Measurements from ENCODE around the gene CKM. TPM values are rescaled to one million over a fixed set of nuclear protein-coding genes. Genes with fewer than 3 reads are reported as not detected.

The CKM gene
- total and polyA plus RNA-seq, 2 of the 4 experiments (the other 2 are of a cell fraction), result not detected

DNA sequence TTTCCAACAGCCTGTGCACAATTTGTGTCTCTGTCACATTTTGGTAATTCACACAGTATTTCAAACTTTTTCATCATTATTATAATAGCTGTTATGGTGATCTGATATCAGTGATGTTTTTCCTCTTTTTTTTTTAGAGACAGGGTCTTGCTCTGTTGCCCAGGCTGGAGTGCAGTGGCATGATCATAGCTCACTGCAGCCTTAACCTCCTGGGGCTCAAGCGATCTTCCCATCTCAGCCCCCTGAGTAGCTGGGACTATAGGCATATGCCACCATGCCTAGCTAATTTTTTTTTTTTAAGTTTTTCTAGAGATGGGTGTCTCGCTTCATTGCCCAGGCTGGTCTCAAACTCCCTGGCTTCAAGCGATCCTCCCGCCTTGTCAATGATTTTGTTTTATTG lies 65.8 kb downstream of the CKM start:
- Histone ChIP-seq H3K14ac (replicated peaks; ENCODE audit: low read depth, low read length) (no peak overlapping the region), H3K4me3 (ENCODE audit: insufficient read depth, low read depth, low read length) (no peak overlapping the region), H2BK20ac (ENCODE audit: low read depth, low read length) (no peak overlapping the region), H2BK15ac (ENCODE audit: low read depth, low read length) (no peak overlapping the region), H2AK5ac (ENCODE audit: low read depth, low read length) (no peak overlapping the region), H4K8ac (ENCODE audit: low read depth in 2 of 2, low read length in 2 of 2) (no peak overlapping the region), H4K91ac (ENCODE audit: insufficient read depth, low read depth, low read length) (no peak overlapping the region), H2BK5ac (ENCODE audit: low read depth, low read length, poor library complexity, severe bottlenecking) (no peak overlapping the region), H3K27ac (ENCODE audit: insufficient read depth, low read length) (no peak overlapping the region), H3K9me1 (ENCODE audit: insufficient read depth, low read length) (peaks cover 6% of the 10 kb centered on the region; the same call in 1 of the 2 replicates), H3K9me3 (ENCODE audit: control insufficient read depth, insufficient read depth, low read length) (no peaks in the 10 kb centered on the region), H3K27me3 (ENCODE audit: control insufficient read depth, insufficient read depth, low read length) (no peaks in the 10 kb centered on the region), H3K36me3 (ENCODE audit: control insufficient read depth, insufficient read depth, low read length) (peaks cover 19% of the 10 kb centered on the region), H3K4me1 (ENCODE audit: control insufficient read depth, insufficient read depth, low read length) (peaks cover 17% of the 10 kb centered on the region), H3K56ac (ENCODE audit: extremely low read depth, insufficient read depth, low read length) (no peak overlapping the region), H4K20me1 (ENCODE audit: insufficient read depth, low read length) (peaks cover 56% of the 10 kb centered on the region), H2AFZ (replicated peaks; ENCODE audit: low read length, poor library complexity) (no peak overlapping the region), H3K9ac (ENCODE audit: low read depth, low read length) (no peak overlapping the region), H3K79me1 (ENCODE audit: low read depth in 1 of 2, low read length in 2 of 2) (peaks cover 30 to 71% of the 10 kb centered on the region in 2 experiments), H3K4ac (ENCODE audit: low read depth, low read length) (no peak overlapping the region), H4K5ac (ENCODE audit: low read depth, low read length) (no peak overlapping the region), H3K23ac (ENCODE audit: low read depth, low read length) (no peak overlapping the region), H3K4me2 (ENCODE audit: low read depth, low read length) (no peak overlapping the region), H3K18ac (ENCODE audit: low read depth, low read length) (no peak overlapping the region), H2AK9ac (replicated peaks; ENCODE audit: low read depth, low read length, poor library complexity) (no peak overlapping the region), H2BK120ac (ENCODE audit: low read depth, low read length) (no peak overlapping the region)
- intact Hi-C loops (cut with micrococcal nuclease), result no loop called here
- ChIA-PET CTCF (no interaction called here), POLR2A (ENCODE audit: unreplicated experiment) (no interaction called here)
- no CpG with 5 or more reads among the region's 4 CpGs for WGBS, 2 experiments (ENCODE audit: extremely low coverage in 2 of 2, insufficient read length in 1 of 2)
- DNase-seq (no peak), ATAC-seq (ENCODE audit: low read depth) (no peak)
- BruUV-seq (replicated peaks), result no TSS peak
- in situ Hi-C loops (cut with MboI; ENCODE audit: low sequenced_read_pairs), result no loop called here
- TF ChIP-seq CHD1 (IDR thresholded peaks at IDR 0.05; ENCODE audit: low read depth, low read length), result no peak
- no peak for TF ChIP-seq RAD21 (IDR thresholded peaks at IDR 0.05; ENCODE audit: low read length)
- TF ChIP-seq CEBPB (IDR thresholded peaks at IDR 0.05; ENCODE audit: low read depth, low read length), result no peak
- TF ChIP-seq MAZ (IDR thresholded peaks at IDR 0.05; ENCODE audit: borderline replicate concordance, low read depth, low read length), result no peak
- TF ChIP-seq RCOR1 (IDR thresholded peaks at IDR 0.05; ENCODE audit: insufficient replicate concordance, low read length), result no peak
- TF ChIP-seq NFE2L2 (IDR thresholded peaks at IDR 0.05; ENCODE audit: low read depth, low read length), result no peak
- TF ChIP-seq SMC3 (IDR thresholded peaks at IDR 0.05; ENCODE audit: low read depth, low read length), result no peak
- no peak for TF ChIP-seq BHLHE40 (IDR thresholded peaks at IDR 0.05; ENCODE audit: low read depth, low read length)
- no peak for TF ChIP-seq FOS (IDR thresholded peaks at IDR 0.05; ENCODE audit: low read depth, low read length)
- no peak for TF ChIP-seq RFX5 (IDR thresholded peaks at IDR 0.05; ENCODE audit: low read depth, low read length)
- TF ChIP-seq MXI1 (IDR thresholded peaks at IDR 0.05; ENCODE audit: borderline replicate concordance, low read depth, low read length), result no peak
- TF ChIP-seq, protein P1, sequence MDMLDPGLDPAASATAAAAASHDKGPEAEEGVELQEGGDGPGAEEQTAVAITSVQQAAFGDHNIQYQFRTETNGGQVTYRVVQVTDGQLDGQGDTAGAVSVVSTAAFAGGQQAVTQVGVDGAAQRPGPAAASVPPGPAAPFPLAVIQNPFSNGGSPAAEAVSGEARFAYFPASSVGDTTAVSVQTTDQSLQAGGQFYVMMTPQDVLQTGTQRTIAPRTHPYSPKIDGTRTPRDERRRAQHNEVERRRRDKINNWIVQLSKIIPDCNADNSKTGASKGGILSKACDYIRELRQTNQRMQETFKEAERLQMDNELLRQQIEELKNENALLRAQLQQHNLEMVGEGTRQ (IDR thresholded peaks at IDR 0.05; ENCODE audit: low read depth, low read length), result no peak
- TF ChIP-seq, protein P2, sequence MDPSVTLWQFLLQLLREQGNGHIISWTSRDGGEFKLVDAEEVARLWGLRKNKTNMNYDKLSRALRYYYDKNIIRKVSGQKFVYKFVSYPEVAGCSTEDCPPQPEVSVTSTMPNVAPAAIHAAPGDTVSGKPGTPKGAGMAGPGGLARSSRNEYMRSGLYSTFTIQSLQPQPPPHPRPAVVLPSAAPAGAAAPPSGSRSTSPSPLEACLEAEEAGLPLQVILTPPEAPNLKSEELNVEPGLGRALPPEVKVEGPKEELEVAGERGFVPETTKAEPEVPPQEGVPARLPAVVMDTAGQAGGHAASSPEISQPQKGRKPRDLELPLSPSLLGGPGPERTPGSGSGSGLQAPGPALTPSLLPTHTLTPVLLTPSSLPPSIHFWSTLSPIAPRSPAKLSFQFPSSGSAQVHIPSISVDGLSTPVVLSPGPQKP (IDR thresholded peaks at IDR 0.05; ENCODE audit: borderline replicate concordance, low read depth, low read length), result no peak
- dilution Hi-C loops (cut with HindIII; ENCODE audit: low sequenced_read_pairs, unreplicated experiment), result no loop called here

All from IMR-90 (cell line).